NCI-H510A (cell line): ENCODE measurements around the gene TBC1D17.

ENCODE experiments used
- DNase-seq: peaks from one replicate; lab custom pipeline; 2025; lab: John Stamatoyannopoulos, UW

TBC1D17 gene

DNA sequence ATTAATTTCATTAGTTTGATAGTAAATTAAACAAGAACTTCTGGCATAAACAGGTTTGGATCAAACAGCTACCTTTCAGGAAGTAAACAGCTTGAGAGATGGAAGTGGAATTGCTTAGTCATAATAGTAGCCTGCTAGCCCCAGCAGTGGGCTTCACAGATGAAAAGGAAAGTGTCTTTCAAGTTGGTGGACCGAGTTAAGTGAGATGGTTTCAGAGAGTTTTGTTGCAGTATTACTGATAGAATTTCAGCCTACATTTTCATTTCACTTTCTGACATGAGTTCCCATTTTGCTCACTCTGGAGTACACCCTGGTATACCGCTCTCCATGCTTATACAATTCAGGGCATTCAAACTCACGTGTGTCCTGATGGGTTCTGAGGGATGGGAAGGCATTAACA lies 28.6 kb upstream of the TBC1D17 start:
- DNase-seq: no peak

DNA sequence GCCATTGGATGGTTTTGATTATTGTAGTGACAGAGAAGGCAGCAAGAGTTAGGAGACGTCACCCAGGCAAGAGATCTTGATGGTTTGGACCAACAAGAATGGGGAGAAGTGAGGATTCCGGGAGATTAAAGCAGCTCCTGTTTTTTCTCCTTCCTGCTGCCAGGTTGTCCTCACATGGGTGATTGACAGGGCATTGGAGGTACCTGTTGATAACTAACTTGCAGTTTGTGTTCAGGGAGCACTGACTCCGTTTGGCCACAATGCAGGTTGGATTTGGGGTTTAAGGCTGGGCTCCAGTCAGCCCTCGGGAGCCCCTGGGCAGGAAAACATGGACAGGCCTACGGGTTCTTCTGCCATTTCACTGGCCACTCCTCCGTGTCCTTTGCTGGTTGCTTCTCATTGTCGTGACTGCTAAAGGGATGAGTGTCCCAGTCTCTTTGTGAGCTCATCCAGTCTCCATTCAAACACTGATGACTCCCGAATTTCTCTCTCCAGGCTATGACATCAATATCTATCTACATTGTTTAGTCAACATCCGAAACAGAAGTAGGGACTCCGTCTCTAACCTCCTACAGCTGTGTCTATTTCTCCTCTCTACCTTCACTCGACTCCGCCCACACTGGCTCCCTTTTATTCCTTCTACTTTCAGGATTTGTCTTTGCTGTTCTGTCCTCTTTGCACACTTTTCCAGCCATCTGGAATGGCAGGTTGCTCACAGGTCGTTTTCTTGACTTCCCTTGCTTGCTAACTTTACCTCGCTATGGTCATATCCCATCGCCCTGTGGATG lies 27.9 kb upstream of the TBC1D17 start:
- no peak for DNase-seq

DNA sequence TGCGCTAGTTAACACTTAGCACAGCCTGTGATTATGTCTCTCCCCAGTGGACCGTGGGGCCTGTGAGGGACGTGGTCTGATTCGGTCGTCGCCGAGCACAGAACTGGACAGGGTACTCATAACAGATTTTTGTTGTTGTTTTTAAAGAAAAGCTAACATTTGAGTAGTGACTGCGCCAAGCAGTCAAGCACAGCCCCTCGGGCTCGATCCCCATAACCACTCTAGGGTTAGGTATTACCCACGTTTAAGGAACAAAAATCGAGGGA lies 27.3 kb upstream of the TBC1D17 start:
- DNase-seq: no peak

- peak; percentile 86 for DNase-seq
Measured at GRCh38 chr19:49850487-49851342, 26.8 kb upstream of the TBC1D17 start, which contains the start of gene PTOV1. PTOV1 (plus strand) TSS chr19:49851159.

DNA sequence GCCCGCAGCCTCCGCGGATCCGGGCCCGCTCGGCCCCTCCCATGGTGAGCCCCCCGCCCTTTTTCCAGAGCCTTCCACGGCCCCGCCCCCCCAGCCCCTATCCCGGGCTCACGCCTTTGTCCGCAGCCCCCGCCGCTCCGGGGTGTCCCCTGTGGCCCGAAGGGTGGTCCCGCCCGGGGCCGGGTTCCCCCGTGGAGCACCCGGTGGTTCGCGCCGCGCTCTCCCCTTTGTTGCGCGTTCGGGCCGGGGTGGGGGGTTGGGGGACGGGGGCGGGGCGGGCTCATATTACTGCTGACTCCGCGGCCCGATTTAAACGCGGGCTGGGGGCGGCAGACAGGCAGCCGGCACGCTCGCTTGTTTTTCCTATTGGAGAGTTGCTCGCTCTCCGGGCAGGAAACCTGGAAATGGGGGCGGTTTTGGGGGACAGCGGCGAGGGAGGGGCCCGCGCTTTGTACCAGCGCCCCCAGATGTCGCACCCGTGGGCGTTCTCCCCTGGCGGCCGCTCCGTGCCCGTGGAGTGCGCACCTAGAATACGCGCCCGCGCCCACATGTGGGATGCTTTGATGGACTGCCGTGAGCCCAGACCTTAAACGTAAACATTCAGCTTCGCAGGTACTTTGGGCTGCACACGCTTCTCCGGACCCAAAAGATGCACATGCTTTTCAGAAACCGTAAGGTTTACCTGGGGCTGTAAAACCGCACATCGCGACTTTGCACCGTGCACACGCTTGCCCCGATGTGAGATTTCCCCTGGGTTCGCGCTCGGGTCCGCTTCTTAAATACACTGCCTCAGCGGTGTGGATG lies 25.8 kb upstream of the TBC1D17 start:
- no peak for DNase-seq

- DNase-seq: no peak
Measured at GRCh38 chr19:49852631-49853126, 24.8 kb upstream of the TBC1D17 start.

DNA sequence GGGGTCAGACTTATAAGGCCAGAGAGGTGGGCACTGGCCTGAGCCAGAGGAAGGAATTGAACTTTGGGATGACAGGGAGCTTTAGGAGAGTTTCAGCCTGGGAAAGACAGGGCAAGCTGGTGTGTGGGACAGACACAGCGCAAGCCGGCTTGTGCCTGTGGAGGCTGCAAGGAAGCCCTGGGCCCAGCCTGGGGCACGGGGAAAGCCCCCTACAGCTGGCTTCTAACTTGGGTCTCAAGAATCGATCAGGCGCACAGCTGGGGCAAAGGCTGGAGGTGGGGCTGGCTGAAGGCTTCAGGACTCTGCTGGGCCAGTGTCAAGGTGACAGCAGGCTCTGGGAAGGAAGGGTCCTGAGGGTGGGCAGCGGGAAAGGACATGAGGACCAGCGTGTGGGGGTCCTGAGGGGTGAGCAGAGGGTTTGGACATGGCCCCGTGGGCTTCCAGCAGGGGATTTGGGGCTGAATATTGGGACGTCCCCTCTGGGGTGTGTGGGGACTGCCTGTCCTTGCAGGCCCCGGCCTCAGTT lies 23.6 kb upstream of the TBC1D17 start:
- DNase-seq: no peak

DNA sequence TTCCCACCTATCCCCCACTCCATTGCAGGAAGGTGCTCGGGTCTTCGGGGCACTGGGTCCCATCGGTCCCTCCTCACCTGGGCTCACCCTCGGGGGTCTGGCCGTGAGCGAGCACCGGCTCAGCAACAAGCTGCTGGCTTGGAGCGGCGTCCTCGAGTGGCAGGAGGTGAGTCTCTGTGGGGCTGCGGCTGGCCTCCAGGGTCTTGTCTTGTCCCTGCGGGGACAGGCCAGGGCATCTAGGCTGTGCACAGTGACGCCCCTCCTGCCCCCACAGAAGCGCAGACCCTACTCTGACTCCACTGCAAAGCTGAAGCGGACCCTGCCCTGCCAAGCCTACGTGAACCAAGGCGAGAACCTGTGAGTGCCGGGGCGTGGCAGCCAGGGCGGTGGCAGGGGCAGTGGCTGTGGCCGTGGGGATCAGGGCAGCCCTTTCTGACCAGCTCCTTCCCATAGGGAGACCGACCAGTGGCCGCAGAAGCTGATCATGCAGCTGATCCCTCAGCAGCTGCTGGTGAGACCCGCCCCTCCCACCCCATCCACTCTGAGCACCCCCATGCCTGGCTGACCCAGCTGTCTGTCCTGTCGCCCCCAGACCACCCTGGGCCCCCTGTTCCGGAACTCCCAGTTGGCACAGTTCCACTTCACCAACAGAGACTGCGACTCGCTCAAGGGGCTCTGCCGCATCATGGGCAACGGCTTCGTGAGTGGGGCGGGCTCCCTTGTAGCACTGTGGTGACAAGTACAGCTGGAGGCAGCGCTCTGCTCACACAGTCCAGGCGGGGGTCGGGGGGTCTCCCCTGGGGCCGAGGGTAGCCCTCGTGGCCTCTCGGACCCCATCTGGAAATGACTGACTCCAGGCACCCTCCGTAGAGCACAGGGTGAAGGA lies 22.9 kb upstream of the TBC1D17 start:
- no peak for DNase-seq

DNA sequence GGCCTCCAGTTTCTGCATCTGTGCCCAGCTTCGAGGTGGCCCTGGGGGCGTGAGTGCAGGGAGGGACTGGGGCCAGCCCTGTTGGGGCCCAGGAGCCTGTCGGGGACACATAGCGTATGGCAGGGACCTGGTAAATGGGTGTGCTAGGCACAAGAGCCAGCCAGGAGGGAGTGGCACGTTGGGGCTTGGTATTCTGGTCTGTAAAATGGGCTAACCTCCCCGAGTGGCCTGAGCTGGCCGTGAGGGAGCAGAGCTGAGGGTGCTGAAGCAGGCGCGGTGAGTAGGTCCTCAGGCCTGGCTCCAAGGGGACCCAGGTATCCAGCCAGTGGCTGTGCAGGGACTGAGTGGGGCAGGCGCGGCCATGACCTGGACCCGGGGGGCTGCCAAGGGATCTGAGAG lies 22.2 kb upstream of the TBC1D17 start:
- DNase-seq: no peak

DNA sequence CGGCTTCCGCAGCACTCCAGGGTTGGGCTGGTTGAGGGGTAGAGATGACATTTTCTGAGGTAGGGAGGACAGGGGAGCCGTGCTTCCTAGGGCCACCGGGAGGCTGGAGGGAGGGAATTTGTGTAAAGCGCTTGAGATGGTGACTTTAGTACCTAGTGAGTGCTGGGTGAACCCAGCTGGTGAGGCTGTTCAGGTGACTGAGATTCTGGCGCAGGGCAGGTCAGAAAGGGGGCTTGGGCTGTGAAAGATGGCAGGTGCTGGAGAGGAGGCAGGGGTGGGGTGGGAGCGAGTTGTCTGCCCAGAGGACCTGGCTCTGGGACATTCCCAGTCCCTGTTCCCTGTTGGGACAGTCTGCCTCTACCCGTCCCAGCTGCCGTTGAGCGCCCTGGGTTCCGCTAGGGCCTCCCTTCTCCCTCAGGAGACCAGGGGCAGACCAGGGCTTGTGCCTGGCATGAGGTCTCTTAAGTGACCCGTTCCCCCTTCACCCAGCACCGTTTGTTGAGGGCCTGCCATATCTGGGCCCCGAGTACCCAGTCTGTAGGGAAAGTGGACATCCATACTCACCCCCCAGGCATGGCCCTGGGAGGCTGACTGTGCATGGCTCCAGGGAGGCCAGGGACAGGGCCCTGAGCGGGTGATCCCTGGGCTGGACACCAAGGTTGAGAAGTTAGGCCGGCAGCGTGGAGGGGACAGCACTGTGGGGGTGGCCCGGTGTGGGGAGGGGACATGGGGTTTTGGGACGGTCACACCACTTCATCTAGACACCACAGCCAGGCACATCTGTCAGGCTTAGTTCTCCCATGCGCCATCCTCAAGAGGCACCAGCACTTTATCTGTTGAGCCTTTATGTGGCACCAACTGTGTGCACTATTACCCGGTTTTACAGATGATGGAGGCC lies 21.6 kb upstream of the TBC1D17 start:
- DNase-seq: no peak

DNA sequence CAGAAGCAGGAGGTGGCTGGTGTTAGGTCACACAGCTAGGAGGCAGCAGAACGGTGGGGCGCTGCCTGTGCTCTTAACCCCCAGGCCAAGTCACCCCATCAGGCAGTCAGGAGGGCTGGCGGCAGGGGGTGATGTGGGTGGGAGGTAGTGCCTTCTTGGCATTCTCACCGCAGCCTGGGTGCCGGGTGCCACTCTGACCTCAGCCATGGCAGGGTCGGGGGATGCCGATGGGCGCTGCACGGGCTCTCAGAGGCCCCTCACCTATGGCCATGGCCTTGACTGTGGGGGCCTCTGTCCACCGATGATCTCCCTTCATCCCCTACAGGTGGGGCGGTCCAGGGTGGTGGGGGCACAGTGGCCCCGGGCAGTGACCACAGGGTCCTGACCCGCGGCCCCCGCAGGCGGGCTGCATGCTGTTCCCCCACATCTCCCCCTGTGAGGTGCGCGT lies 20.9 kb upstream of the TBC1D17 start:
- no peak for DNase-seq

GRCh38 chr19:49857061-49857837 lies 20.3 kb upstream of the TBC1D17 start:
- no peak for DNase-seq

DNA sequence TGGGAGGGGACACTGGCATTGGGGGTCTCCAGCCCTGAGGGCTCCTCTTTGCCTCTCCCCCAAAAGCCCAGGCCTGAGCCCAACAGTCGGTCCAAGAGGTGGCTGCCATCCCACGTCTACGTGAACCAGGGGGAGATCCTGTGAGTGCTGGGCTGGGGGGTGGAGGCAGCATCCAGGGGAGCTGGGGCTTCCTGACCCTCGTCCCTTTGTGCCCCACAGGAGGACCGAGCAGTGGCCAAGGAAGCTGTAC lies 19.7 kb upstream of the TBC1D17 start:
- no peak for DNase-seq

DNA sequence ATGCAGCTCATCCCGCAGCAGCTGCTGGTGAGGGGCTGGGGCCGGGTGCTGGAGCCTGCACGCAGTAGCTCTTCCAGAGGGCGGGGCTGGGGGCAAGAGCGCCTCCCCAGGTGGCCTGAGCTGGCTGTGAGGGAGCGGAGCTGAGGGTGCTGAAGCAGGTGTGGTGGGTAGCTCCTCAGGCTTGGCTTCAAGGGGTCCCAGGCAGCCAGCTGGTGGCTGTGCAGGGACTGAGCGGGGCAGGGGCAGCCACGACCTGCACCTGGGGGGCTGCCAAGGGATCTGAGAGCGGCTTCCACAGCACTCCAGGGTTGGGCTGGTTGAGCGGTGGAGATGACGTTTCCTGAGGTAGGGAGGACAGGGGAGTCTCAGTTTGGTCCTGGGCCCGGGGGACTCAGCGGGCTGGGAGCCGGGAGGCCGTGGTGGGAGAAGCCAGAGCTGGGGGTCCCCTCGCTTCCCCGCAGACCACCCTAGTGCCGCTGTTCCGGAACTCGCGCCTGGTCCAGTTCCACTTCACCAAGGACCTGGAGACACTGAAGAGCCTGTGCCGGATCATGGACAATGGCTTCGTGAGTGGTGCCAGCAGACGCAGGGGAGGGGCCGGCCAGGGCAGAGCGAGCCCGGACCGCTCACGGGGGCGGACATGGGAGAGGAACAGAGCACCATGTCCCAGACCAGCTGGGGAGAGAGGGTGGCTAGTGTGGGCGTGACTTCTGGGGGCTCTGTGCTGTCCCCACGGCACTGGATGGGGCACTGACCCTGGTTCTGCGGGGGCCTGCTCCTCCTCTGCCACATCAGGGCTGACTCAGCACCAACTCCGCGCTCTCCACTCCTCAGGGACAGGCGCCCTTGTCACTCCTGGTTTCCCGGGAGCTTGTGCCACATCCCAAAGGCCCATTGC lies 19.2 kb upstream of the TBC1D17 start:
- DNase-seq: no peak

DNA sequence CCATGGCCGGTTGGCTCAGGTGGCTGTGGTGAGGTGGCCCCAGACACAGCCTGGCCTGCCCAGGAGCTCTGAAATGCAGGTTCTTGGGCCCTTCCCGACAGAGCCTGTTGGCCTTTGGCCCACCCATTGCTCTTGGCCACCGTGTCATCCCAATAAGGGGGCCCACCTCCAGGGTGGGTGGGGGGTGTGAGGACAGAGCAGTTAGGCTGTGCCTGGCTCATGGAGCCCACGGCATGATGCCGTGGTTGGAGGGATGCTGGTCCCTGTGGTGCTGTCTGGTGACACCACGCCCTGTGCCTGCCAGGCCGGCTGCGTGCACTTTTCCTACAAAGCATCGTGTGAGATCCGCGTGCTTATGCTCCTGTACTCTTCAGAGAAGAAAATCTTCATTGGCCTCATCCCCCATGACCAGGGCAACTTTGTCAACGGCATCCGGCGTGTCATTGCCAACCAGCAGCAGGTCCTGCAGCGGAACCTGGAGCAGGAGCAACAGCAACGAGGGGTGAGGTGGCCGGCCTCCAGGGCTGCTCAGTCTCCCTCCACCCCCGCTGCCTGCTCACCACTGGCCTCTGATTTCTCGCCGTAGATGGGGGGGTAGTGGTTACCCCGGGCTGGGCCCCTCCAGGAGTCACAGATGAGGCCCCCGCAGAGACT lies 17.7 kb upstream of the TBC1D17 start:
- DNase-seq: no peak

GRCh38 chr19:49860336-49861102 lies 17.0 kb upstream of the TBC1D17 start:
- DNase-seq: no peak

GRCh38 chr19:49861107-49861506 lies 16.4 kb upstream of the TBC1D17 start:
- DNase-seq: no peak
